Esophagus muscularis mucosa (tissue), 3 donors: ENCODE data around the gene RNF14.

Experiments used
- CTCF ChIP-seq, 3 experiments: fragments of 200-600 bp in 2 of 3; fragments of 450-650 bp in 1 of 3; sonication (generic) in 2 of 3; IDR thresholded peaks; one replicate each; pipeline ENCODE4 v1.5.1; 2017 to 2019; ENCODE audit warnings: antibody characterized with exemption in 3 of 3, mild to moderate bottlenecking in 2 of 3, moderate library complexity in 1 of 3
- POLR2A ChIP-seq: fragments of 450-650 bp; IDR thresholded peaks from one replicate; pipeline ENCODE4 v1.6.1; 2017; ENCODE audit warnings: antibody characterized with exemption, moderate library complexity, mild to moderate bottlenecking, low read depth

DNA sequence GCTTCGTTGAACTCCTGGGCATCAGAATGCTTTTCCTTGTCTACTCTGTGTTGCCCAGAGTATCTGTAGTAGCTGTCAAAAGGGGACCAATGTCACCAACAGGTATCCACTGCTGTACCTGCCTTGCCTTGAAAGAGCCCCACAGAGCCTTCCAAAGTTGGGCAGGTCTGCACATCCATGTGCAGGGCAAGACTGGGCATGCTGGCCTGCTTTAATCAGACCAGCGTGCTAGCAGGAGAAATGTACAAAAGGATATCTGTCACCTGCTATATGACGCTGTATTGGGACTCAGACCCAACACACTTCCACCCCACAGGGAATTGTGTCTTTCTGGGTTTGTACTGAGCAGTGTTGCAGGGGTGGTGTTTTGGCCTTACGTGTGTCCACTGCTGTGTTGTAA is 33.4 kb upstream of the RNF14 start:
- TF ChIP-seq CTCF (IDR thresholded peaks at IDR 0.05) (no peak), POLR2A (no peak)
